ENCODE measurements around the gene CTNND1. TPM values are rescaled to one million over a fixed set of nuclear protein-coding genes. Genes with fewer than 3 reads are reported as not detected.
A peak's percentile ranks its signal among the peaks of the same experiment; 100 is the strongest.

CTNND1 gene
- total and polyA plus RNA-seq, 9 of the 15 experiments (the other 6 are each of a cell fraction or from before 2014, with no cell fraction given), result 11.1 to 74.0 (median 43.3) TPM

GRCh38 chr11:57776577-57777210 lies 15.1 kb downstream of the CTNND1 start:
- H4K20me1 ChIP-seq (replicated peaks; ENCODE audit: control insufficient read depth, insufficient read depth, low read length), result peaks cover 66% of the 10 kb centered on the region
- FAIRE-seq (no peak), DNase-seq (ENCODE audit: extremely low read depth in 1 of 4, low spot score in 3 of 4) (no peak), ATAC-seq (no peak)
- BruUV-seq (replicated peaks), result no TSS peak
- H3K79me2 ChIP-seq (ENCODE audit: control insufficient read depth, insufficient read depth, low read length), result peaks cover 95% of the 10 kb centered on the region
- CTCF ChIA-PET (ENCODE audit: low intra/inter-chr PET ratio), result no interaction called here
- WGBS (ENCODE audit: insufficient coverage, low coverage, missing lambda C conversion rate), result 17% methylated on average over 2 of the region's 2 CpGs
- no peaks in the 10 kb centered on the region for H3K27me3 ChIP-seq (ENCODE audit: control insufficient read depth in 2 of 2, insufficient read depth in 2 of 2, low read length in 2 of 2)
- no peak overlapping the region for H3K4me2 ChIP-seq (ENCODE audit: insufficient read depth, low read length)
- H3K27ac ChIP-seq (ENCODE audit: extremely low read depth, low read depth, low read length), result no peak overlapping the region
- no peak overlapping the region for H2AFZ ChIP-seq (ENCODE audit: low read depth, low read length)
- H3K36me3 ChIP-seq (ENCODE audit: control insufficient read depth, insufficient read depth, low read length), result peaks cover 7% of the 10 kb centered on the region; the same call in 1 of the 3 replicates
- H3K9me3 ChIP-seq (replicated peaks; ENCODE audit: control insufficient read depth, insufficient read depth, low read depth, low read length), result no peaks in the 10 kb centered on the region
- H3K4me1 ChIP-seq (replicated peaks in 1 of 2; ENCODE audit: control insufficient read depth in 2 of 2, insufficient read depth in 2 of 2, low read length in 2 of 2), result peaks cover 25 to 62% of the 10 kb centered on the region in 2 experiments
- H3K4me3 ChIP-seq, result no peak overlapping the region
- in situ Hi-C loops (cut with MboI), result no loop called here
- POLR2A ChIA-PET, result interaction anchor here (0.6 to 9.4 kb wide), 4 partner anchors 9 to 308 kb away, joined by 3 to 88 read pairs (median 4); partner anchors contain the start of gene CTNND1
- H3K9ac ChIP-seq (ENCODE audit: insufficient read depth in 1 of 2, low read depth in 2 of 2, low read length in 2 of 2), result no peak overlapping the region
- intact Hi-C loops (cut with micrococcal nuclease), result no loop called here
- TF ChIP-seq ELF4 (CRISPR knock-in tag; IDR thresholded peaks at IDR 0.05) (no peak), ZNF316 (IDR thresholded peaks at IDR 0.05) (peak; percentile 56), C11orf30 (IDR thresholded peaks at IDR 0.05; ENCODE audit: low read depth) (0 out of 2 replicates have a peak, but pooled peaks have one; percentile 28)
- H3K9me1 ChIP-seq (ENCODE audit: control insufficient read depth, insufficient read depth, low read length), result no peaks in the 10 kb centered on the region

DNA sequence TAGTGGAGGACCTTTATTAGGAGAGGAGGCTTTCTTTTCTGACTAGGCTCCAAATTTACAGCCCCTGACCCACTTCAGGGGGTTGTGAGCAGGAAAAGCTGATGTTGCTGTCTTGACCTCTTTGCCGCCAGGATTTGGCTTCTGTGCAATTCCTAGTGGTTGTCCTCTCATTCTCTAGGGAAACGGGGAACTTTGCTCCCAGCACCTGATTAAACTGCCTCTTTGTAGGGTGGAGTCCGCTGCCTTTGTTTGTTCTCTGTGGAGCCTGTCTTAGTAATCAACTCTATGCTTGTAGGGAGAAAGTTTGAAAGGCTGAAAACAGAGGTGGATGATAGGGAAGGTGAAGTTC lies 16.3 kb downstream of the CTNND1 start:
- 53% methylated on average over 3 of the region's 3 CpGs for WGBS (ENCODE audit: insufficient coverage, low coverage, missing lambda C conversion rate)
- H3K4me2 ChIP-seq (ENCODE audit: insufficient read depth, low read length), result peak overlapping the region; percentile 51
- no peaks in the 10 kb centered on the region for H3K27me3 ChIP-seq (ENCODE audit: control insufficient read depth in 2 of 2, insufficient read depth in 2 of 2, low read length in 2 of 2)
- no peak for DNase-seq (ENCODE audit: extremely low read depth in 1 of 4, low spot score in 3 of 4)
- H3K9me3 ChIP-seq (replicated peaks; ENCODE audit: control insufficient read depth, insufficient read depth, low read depth, low read length), result no peaks in the 10 kb centered on the region
- peak overlapping the region; percentile 17 to 82; a peak in 1 of 4 replicates for H3K9ac ChIP-seq (ENCODE audit: insufficient read depth in 1 of 2, low read depth in 2 of 2, low read length in 2 of 2)
- peaks cover 95% of the 10 kb centered on the region for H3K79me2 ChIP-seq (ENCODE audit: control insufficient read depth, insufficient read depth, low read length)
- no peak overlapping the region for H3K4me3 ChIP-seq
- no peak overlapping the region for H2AFZ ChIP-seq (ENCODE audit: low read depth, low read length)
- H3K27ac ChIP-seq (ENCODE audit: extremely low read depth, low read depth, low read length), result no peak overlapping the region
- ATAC-seq, result no peak
- POLR2A ChIA-PET, result interaction anchor here (0.8 to 9.4 kb wide), 4 partner anchors 11 to 115 kb away, joined by 3 to 88 read pairs (median 4); partner anchors contain the start of gene CTNND1
- peaks cover 63% of the 10 kb centered on the region for H4K20me1 ChIP-seq (replicated peaks; ENCODE audit: control insufficient read depth, insufficient read depth, low read length)
- no peaks in the 10 kb centered on the region for H3K9me1 ChIP-seq (ENCODE audit: control insufficient read depth, insufficient read depth, low read length)
- no TSS peak for BruUV-seq (replicated peaks)
- peaks cover 10% of the 10 kb centered on the region; the same call in 2 of the 3 replicates for H3K36me3 ChIP-seq (ENCODE audit: control insufficient read depth, insufficient read depth, low read length)
- H3K4me1 ChIP-seq (replicated peaks in 1 of 2; ENCODE audit: control insufficient read depth in 2 of 2, insufficient read depth in 2 of 2, low read length in 2 of 2), result peaks cover 26 to 72% of the 10 kb centered on the region in 2 experiments
- in situ Hi-C loops (cut with MboI), result no loop called here
- CTCF ChIA-PET (ENCODE audit: low intra/inter-chr PET ratio), result no interaction called here
- no peak for FAIRE-seq
- TF ChIP-seq KDM2B (CRISPR knock-in tag; IDR thresholded peaks at IDR 0.05) (no peak), ZNF41 (CRISPR knock-in tag; conservative IDR thresholded peaks at IDR 0.05) (no peak), KHSRP (IDR thresholded peaks at IDR 0.05) (no peak), SRSF1 (IDR thresholded peaks at IDR 0.05; ENCODE audit: low read depth, low read length) (no peak), ZNF444 (CRISPR knock-in tag; IDR thresholded peaks at IDR 0.05) (no peak), JUNB (CRISPR knock-in tag; conservative IDR thresholded peaks at IDR 0.05) (no peak), HDAC3 (IDR thresholded peaks at IDR 0.05; ENCODE audit: borderline replicate concordance, partially characterized antibody) (no peak), CGGBP1 (CRISPR knock-in tag; IDR thresholded peaks at IDR 0.05) (no peak), MCM5 (IDR thresholded peaks at IDR 0.05; ENCODE audit: low read depth) (no peak), SP2 (IDR thresholded peaks at IDR 0.05; ENCODE audit: extremely low read depth, low read depth, low read length, poor library complexity, severe bottlenecking) (no peak), ZC3H4 (CRISPR knock-in tag; IDR thresholded peaks at IDR 0.05; ENCODE audit: borderline replicate concordance) (no peak), ZNF79 (CRISPR knock-in tag; IDR thresholded peaks at IDR 0.05; ENCODE audit: low read depth) (no peak)
- intact Hi-C loops (cut with micrococcal nuclease), result loop anchor here (2.0 kb wide), 1 partner anchor 15 kb away; no protein-coding TSS in a partner anchor

All from K562 (cell line).